Measurements from ENCODE around the gene TMEM130.
A peak's percentile ranks its signal among the peaks of the same experiment; 100 is the strongest.
"Not testable (repeated sequence)": the region's sequence is repeated elsewhere in the genome, so short reads cannot be mapped to it uniquely, and the experiment has no call there.

The TMEM130 gene

DNA sequence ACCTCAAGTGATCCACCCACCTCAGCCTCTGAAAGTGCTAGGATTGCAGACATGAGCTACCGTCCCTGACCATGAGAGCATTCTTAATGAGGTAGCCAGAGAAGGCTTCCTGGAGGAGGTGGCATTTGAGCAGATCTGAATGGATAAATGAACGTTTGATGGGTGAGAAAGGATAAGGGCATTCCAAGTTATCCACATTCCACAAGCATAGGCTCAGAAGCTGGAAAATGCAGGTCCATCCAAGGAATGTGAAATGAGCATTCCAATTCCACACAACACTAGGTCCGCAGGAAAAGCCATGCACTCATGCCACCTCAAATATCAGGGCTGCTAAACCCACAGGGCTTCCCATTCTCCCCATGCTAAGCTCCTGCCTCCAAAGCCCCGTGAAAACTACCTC lies 17.0 kb downstream of the TMEM130 start:
- in situ Hi-C loops (cut with MboI; ENCODE audit: low sequenced_read_pairs): no loop called here

DNA sequence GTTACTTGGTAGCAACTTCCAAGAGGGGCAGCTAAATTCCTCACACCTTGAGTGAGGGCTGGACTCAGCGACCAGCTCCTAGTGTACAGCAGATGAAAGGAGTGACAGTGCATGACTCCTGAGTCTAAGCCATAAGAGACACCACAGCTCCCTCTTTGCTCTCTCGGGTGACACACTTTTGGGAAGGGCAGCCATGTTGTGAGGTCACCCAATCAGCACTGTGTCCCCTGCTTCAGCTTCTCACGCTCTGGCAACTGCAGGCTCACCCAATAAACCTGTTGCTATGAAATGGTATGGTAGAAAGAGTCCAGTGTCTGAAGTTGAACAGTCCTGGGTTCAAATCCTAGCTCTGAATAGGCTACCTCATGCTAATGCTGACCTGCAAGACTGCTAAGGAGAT lies 20.9 kb downstream of the TMEM130 start:
- no peaks in the 10 kb centered on the region for H3K4me1 ChIP-seq
- no peak overlapping the region for H3K4me3 ChIP-seq
- no peaks in the 10 kb centered on the region for H3K9me3 ChIP-seq
- no peaks in the 10 kb centered on the region for H3K27me3 ChIP-seq (ENCODE audit: low read depth)
- DNase-seq (ENCODE audit: low spot score in 2 of 2): no peak
- H3K36me3 ChIP-seq (replicated peaks): no peaks in the 10 kb centered on the region
- in situ Hi-C loops (cut with MboI; ENCODE audit: low sequenced_read_pairs): loop anchor here (10.0 kb wide), 1 partner anchor 554 kb away; no protein-coding TSS in a partner anchor

More for the DNA sequence above, 17.0 kb downstream of the TMEM130 start:
- no peaks in the 10 kb centered on the region for H3K4me1 ChIP-seq
- no peaks in the 10 kb centered on the region for H3K27me3 ChIP-seq (ENCODE audit: low read depth)
- no peak for DNase-seq (ENCODE audit: low spot score in 2 of 2)
- H3K36me3 ChIP-seq (replicated peaks): no peaks in the 10 kb centered on the region
- no peaks in the 10 kb centered on the region for H3K9me3 ChIP-seq
- no peak overlapping the region for H3K4me3 ChIP-seq

DNA sequence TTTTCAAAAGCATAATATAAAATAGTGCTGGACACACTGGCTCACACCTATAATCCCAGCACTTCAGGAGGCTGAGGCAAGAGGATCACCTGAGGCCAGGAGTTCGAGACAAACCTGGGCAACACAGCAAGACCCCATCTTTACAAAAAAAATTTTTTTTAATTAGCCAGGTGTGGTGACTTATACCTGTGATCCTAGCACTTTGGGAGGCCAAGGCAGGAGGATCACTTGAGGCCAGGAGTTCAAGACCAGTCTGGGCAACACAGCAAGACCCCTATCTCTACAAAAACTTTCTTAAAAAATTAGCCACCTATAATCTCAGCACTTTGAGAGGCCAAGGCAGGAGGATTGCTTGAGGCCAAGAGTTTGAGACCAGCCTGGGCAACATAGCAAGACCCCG lies 27.3 kb downstream of the TMEM130 start:
- not testable (repeated sequence) for H3K27me3 ChIP-seq (ENCODE audit: low read depth); H3K4me1 ChIP-seq; H3K9me3 ChIP-seq; H3K36me3 ChIP-seq (replicated peaks); H3K4me3 ChIP-seq; DNase-seq (ENCODE audit: low spot score in 2 of 2)
- in situ Hi-C loops (cut with MboI; ENCODE audit: low sequenced_read_pairs): loop anchor here (5.0 to 10.0 kb wide), 2 partner anchors 410 to 548 kb away; no protein-coding TSS in a partner anchor

DNA sequence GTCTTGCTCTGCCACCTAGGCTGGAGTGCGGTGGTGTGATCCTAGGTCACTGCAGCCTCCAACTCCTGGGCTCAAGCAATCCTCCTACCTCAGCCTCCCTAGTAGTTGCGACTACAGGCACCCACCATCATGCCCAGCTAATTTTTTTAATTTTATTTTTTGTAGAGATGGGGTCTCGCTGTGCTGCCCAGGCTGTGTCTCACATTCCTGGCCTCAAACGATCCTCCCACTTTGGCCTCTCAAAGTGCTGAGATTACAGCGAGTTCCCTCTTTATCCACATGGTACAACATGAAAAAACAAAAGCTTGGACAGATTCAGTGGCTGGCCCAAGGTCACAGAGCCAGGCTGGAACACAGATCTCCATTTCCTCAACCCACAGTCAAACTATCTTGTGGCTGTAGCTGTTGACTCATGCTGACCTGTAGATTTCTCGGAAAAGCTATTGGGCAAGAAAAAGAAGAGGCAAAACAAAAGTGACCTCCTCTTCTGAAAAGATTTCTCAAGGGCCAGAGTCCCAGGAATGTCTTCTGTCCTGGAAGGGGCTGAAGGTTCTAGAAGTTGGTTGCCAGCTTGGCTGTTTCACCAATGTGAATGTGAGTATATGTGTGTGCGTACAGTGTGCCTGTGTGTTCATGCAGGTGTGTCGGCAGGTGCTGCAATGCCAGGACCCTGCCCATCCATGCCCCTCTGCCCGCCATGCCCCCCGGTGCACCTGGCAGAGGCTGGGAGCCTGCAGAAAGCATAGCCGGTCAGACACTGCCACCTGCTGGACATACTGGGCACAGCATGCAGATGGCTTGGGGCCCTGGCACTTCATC lies 28.4 kb downstream of the TMEM130 start:
- Histone ChIP-seq H3K4me3 (no peak overlapping the region), H3K27me3 (ENCODE audit: low read depth) (no peaks in the 10 kb centered on the region), H3K4me1 (no peaks in the 10 kb centered on the region), H3K9me3 (no peaks in the 10 kb centered on the region), H3K36me3 (replicated peaks) (no peaks in the 10 kb centered on the region)
- in situ Hi-C loops (cut with MboI; ENCODE audit: low sequenced_read_pairs): loop anchor here (5.0 to 10.0 kb wide), 2 partner anchors 409 to 547 kb away; no protein-coding TSS in a partner anchor
- peak; percentile 9 to 78 for DNase-seq (ENCODE audit: low spot score in 2 of 2)

DNA sequence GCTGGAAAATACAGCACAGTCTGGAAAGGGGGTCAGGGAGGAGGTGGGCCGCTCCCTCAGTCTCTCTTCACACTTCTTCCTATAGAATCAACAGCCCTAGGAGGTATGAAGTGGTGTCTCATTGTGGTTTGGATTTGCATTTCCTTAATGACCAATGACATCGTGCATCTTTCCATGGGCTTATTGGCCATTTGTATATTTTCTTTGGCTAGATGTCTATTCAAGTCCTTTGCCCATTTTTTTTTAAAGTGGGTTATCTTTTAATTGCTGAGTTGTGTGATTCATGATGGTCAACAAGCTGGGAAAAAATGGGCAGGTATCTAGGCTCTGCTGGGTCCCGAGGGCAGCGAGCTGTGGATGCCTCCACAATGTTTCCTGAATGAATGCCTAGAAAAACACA lies 29.1 kb downstream of the TMEM130 start:
- Histone ChIP-seq H3K4me3 (no peak overlapping the region), H3K36me3 (replicated peaks) (no peaks in the 10 kb centered on the region), H3K9me3 (no peaks in the 10 kb centered on the region), H3K4me1 (no peaks in the 10 kb centered on the region), H3K27me3 (ENCODE audit: low read depth) (no peaks in the 10 kb centered on the region)
- no peak for DNase-seq (ENCODE audit: low spot score in 2 of 2)
- in situ Hi-C loops (cut with MboI; ENCODE audit: low sequenced_read_pairs): loop anchor here (5.0 to 10.0 kb wide), 2 partner anchors 408 to 546 kb away; no protein-coding TSS in a partner anchor

DNA sequence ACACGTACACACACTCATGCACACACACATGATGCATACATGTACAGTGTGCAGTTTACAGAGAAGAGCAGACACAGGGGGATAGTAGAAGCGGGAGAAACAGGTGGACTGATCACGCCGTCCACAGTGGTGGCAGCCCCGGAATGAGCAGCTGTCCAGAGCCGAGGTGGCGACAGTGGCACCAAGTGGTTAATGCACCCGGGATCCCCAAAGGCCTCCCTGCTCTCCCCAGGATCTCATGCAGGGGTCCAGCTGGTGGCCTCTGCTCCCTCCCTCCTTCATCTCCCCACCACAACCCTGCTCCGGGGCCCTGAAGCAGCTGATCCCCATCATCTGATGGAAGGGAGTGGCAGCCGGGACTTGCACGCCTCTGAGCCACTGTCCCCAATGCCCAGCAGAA lies 29.7 kb downstream of the TMEM130 start:
- Histone ChIP-seq H3K4me3 (no peak overlapping the region), H3K36me3 (replicated peaks) (no peaks in the 10 kb centered on the region), H3K4me1 (no peaks in the 10 kb centered on the region), H3K9me3 (no peaks in the 10 kb centered on the region), H3K27me3 (ENCODE audit: low read depth) (no peaks in the 10 kb centered on the region)
- DNase-seq (ENCODE audit: low spot score in 2 of 2): no peak
- in situ Hi-C loops (cut with MboI; ENCODE audit: low sequenced_read_pairs): loop anchor here (5.0 to 10.0 kb wide), 2 partner anchors 408 to 545 kb away; no protein-coding TSS in a partner anchor

DNA sequence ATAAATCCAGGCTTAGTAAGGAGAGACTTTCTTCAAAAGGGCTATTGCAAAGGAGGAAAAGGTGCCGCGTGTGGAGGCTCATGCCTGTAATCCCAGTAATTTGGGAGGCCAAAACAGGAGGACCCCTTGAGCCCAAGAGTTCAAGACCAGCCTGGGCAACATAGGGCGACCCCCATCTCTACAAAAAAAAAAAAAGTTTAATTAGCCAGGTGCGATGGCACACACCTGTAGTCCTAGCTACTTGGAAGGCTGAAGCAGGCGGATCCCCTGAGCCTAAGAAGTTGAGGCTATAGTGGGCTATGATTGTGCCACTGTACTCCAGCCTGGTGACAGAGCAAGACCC lies 32.2 kb downstream of the TMEM130 start:
- Histone ChIP-seq H3K27me3 (ENCODE audit: low read depth) (no peaks in the 10 kb centered on the region; the same call in 1 of the 2 replicates), H3K4me1 (no peaks in the 10 kb centered on the region), H3K36me3 (replicated peaks) (no peaks in the 10 kb centered on the region), H3K4me3 (no peak overlapping the region), H3K9me3 (no peaks in the 10 kb centered on the region)
- in situ Hi-C loops (cut with MboI; ENCODE audit: low sequenced_read_pairs): no loop called here
- no peak for DNase-seq (ENCODE audit: low spot score in 2 of 2)

DNA sequence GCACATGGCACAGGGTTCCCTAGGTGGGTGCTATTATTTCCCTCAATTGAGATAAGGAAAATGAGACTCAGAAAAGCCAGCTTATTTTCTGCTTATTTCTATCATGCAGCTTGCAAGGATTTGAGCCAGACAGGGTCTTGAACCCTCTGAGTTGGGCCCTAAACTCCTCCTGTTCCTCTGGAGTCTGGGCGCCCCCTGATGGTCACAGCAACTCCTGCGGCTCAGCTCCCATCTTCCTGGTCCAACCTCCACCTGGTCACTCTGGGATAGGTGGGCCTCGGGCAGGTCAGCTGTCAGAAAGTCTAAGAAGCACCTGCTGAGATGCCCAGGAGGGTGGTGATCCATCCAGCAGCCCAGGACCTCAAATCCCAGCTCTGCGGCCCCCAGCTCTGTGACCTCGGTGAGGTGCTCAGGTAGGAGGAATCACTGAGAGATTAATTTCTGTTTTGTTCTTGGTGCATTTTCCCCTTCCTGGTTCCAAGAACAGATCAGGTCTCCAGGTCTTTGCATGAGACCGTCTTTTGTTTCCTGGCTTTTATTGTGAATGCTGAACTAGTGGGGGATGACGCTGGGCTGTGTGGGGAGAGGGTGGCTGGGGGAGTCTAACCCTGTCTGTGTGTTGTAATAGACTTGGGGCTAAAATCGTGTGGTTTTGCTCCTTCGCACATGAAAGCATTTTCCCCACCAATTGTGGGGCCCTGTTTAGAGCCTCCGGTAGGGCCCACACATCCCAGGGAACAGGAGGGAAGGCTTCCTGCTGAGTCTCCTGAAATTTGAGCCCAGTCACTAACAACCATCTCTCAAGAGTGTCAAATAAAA lies 32.8 kb downstream of the TMEM130 start:
- no peak overlapping the region for H3K4me3 ChIP-seq
- no peaks in the 10 kb centered on the region for H3K36me3 ChIP-seq (replicated peaks)
- no peaks in the 10 kb centered on the region for H3K4me1 ChIP-seq
- H3K27me3 ChIP-seq (ENCODE audit: low read depth): no peaks in the 10 kb centered on the region; the same call in 1 of the 2 replicates
- H3K9me3 ChIP-seq: no peaks in the 10 kb centered on the region
- in situ Hi-C loops (cut with MboI; ENCODE audit: low sequenced_read_pairs): no loop called here
- peak; percentile 17 to 81 for DNase-seq (ENCODE audit: low spot score in 2 of 2)

DNA sequence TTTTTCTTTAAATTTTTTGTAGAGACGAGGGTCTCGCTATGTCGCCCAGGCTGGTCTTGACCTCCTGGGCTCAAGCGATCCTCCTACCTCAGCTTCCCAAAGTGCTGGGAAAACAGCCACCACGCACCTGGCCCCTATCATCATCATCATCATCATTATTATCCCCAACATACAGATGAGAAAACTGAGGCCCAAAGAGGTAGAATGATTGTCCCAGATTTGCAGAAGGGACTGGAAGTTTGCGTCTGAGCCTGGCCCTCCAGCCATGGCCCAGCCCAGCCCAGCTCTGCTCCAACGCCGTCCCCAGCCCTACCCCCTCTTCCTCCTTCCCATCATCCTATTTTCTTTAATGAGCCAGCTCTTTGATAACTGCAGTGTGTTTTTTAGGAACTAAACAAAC lies 34.9 kb downstream of the TMEM130 start:
- no peaks in the 10 kb centered on the region for H3K4me1 ChIP-seq
- in situ Hi-C loops (cut with MboI; ENCODE audit: low sequenced_read_pairs): no loop called here
- no peaks in the 10 kb centered on the region for H3K36me3 ChIP-seq (replicated peaks)
- no peak for DNase-seq (ENCODE audit: low spot score in 2 of 2)
- no peak overlapping the region for H3K4me3 ChIP-seq
- H3K27me3 ChIP-seq (ENCODE audit: low read depth): no peaks in the 10 kb centered on the region; the same call in 1 of the 2 replicates
- no peaks in the 10 kb centered on the region for H3K9me3 ChIP-seq

DNA sequence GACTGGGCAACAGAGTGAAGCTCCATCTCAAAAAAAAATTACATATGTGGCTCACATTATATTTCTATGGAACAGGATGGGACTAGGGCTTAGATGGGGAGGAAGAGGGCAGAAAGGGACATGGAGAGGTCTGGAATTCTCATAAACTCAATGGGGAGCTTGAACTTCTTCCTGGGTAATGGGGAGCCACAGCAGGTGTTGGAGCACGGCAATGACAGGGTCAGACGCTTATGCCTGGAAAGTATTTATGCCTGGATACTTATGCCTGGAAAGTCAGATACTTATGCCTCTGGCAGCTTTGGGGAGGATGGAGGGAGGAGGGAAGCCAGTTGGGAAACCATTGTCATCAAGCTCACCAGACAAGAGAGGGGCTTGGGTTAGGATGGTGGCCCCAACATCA lies 36.8 kb downstream of the TMEM130 start:
- Histone ChIP-seq H3K27me3 (ENCODE audit: low read depth) (no peaks in the 10 kb centered on the region; the same call in 1 of the 2 replicates), H3K9me3 (no peaks in the 10 kb centered on the region), H3K4me1 (no peaks in the 10 kb centered on the region), H3K4me3 (no peak overlapping the region), H3K36me3 (replicated peaks) (no peaks in the 10 kb centered on the region)
- DNase-seq (ENCODE audit: low spot score in 2 of 2): no peak
- in situ Hi-C loops (cut with MboI; ENCODE audit: low sequenced_read_pairs): no loop called here

DNA sequence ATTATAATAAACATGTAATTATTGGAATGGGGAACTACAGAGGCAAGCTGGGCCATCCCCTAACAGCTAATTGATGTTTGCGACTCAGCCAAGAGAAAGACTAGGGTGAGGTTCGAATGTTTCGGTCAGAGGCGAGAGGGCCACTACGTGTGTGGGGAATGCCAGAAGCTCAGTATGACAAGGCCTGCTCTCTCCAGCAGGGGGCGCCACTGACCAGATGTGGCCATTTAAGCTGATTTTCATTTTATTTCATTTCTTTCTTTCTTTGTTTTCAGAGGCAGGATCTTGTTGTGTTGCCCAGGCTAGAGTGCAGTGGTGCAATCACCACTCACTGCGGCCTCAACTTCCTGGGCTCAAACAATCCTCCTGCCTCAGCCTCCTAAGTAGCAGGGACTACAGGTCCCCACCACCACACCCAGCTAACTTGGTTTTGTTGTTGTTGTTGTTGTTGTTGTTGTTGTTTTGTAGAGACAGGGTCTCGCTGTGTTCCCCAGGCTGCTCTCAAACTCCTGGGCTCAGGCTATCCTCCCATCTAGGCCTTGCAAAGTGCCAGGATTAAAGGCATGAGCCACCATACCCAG lies 38.1 kb downstream of the TMEM130 start:
- H3K27me3 ChIP-seq (ENCODE audit: low read depth): no peaks in the 10 kb centered on the region; the same call in 1 of the 2 replicates
- no peaks in the 10 kb centered on the region for H3K9me3 ChIP-seq
- H3K4me3 ChIP-seq: no peak overlapping the region
- no peaks in the 10 kb centered on the region for H3K4me1 ChIP-seq
- peak; percentile 5 to 72 for DNase-seq (ENCODE audit: low spot score in 2 of 2)
- in situ Hi-C loops (cut with MboI; ENCODE audit: low sequenced_read_pairs): no loop called here
- no peaks in the 10 kb centered on the region for H3K36me3 ChIP-seq (replicated peaks)

DNA sequence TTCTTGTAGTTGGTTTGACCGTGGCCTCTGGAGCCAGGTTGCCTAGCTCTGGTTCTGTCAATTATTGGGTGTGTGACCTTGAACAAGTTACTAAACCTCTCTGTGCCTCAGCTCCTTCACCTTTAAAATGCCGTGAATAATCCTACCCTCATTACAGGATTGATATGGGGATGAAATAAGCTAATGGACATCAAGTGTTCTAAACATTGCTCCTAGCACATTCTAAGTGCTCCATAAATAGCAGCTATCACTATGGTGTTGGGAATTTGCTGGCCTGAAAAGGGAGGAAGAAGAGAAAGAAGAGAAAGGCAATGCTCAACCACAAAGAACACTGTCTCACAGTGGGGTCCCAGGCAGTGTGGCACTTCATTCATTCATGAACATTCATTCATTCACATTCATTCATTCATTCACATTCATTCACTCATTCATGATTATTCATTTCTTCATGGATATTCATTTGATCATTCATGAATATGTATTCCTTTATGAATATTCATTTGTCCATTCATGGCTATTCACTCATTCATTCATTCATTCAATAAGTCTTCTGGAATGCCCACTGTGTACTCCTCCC lies 38.8 kb downstream of the TMEM130 start:
- Histone ChIP-seq H3K9me3 (no peaks in the 10 kb centered on the region), H3K36me3 (replicated peaks) (no peaks in the 10 kb centered on the region), H3K4me1 (no peaks in the 10 kb centered on the region), H3K27me3 (ENCODE audit: low read depth) (no peaks in the 10 kb centered on the region; the same call in 1 of the 2 replicates), H3K4me3 (no peak overlapping the region)
- in situ Hi-C loops (cut with MboI; ENCODE audit: low sequenced_read_pairs): no loop called here
- no peak for DNase-seq (ENCODE audit: low spot score in 2 of 2)

DNA sequence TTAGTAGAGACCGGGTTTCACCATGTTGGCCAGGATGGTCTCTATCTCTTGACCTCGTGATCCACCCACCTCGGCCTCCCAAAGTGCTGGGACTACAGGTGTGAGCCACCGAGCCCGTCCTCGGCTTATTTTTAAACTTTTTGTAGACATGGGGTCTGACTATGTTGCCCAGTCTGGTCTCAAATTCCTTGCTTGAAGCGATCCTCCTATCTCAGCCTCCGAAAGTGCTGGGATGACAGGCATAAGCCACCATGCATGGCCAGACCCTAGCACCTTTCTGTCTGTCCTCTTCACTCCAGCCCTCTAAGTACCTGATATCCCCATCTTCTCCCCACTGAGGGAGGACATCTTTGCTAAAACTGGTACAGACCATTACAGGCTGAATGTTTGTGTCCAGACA lies 41.4 kb downstream of the TMEM130 start:
- Histone ChIP-seq H3K4me3 (no peak overlapping the region), H3K27me3 (ENCODE audit: low read depth) (no peaks in the 10 kb centered on the region), H3K36me3 (replicated peaks) (no peaks in the 10 kb centered on the region), H3K4me1 (no peaks in the 10 kb centered on the region), H3K9me3 (no peaks in the 10 kb centered on the region)
- DNase-seq (ENCODE audit: low spot score in 2 of 2): no peak
- in situ Hi-C loops (cut with MboI; ENCODE audit: low sequenced_read_pairs): no loop called here

Measured in HAP-1 (cell line).